ENCODE data around the gene RAB7A. TPM values are rescaled to one million over a fixed set of nuclear protein-coding genes. Genes with fewer than 3 reads are reported as not detected.

Gene RAB7A
- total RNA-seq, 1 experiment from 2014 or later, result 155 TPM

- Histone ChIP-seq H2AK5ac (ENCODE audit: insufficient read length, low read length) (no peak overlapping the region), H4K91ac (ENCODE audit: insufficient read length, low read depth, low read length) (no peak overlapping the region), H3K23ac (ENCODE audit: insufficient read length, low read depth, low read length) (no peak overlapping the region), H3K4me2 (ENCODE audit: insufficient read depth, insufficient read length, low read length) (no peak overlapping the region), H4K8ac (replicated peaks; ENCODE audit: insufficient read length, low read depth, low read length) (no peak overlapping the region), H3K79me2 (ENCODE audit: insufficient read depth, low read length) (peaks cover 16% of the 10 kb centered on the region; the same call in 1 of the 2 replicates), H2BK20ac (ENCODE audit: low read depth, low read length, poor library complexity, severe bottlenecking) (no peak overlapping the region), H3K4me1 (ENCODE audit: insufficient read depth, low read length) (no peaks in the 10 kb centered on the region; the same call in 1 of the 2 replicates), H3T11ph (ENCODE audit: low read length) (no peak overlapping the region), H3K27ac (ENCODE audit: insufficient read length, low read depth, low read length) (no peak overlapping the region), H3K9ac (ENCODE audit: extremely low read depth, insufficient read length, low read length) (no peak overlapping the region), H2AFZ (ENCODE audit: low read length) (no peak overlapping the region), H3K27me3 (ENCODE audit: insufficient read depth, low read length) (no peaks in the 10 kb centered on the region), H2BK12ac (ENCODE audit: insufficient read length, low read depth, low read length) (no peak overlapping the region), H2BK120ac (ENCODE audit: low read depth, low read length, poor library complexity, severe bottlenecking) (no peak overlapping the region), H4K20me1 (ENCODE audit: control insufficient read depth, insufficient read depth, insufficient read length) (no peaks in the 10 kb centered on the region), H3K79me1 (ENCODE audit: insufficient read depth, low read depth, low read length, poor library complexity, severe bottlenecking) (peaks cover 17% of the 10 kb centered on the region), H3K18ac (ENCODE audit: insufficient read length, low read depth, low read length) (no peak overlapping the region), H3K56ac (ENCODE audit: insufficient read length, low read depth, low read length) (no peak overlapping the region), H2BK5ac (ENCODE audit: insufficient read length, low read length) (no peak overlapping the region), H3K4ac (ENCODE audit: low read depth, low read length) (no peak overlapping the region), H2BK15ac (ENCODE audit: low read depth, low read length) (no peak overlapping the region), H3K23me2 (ENCODE audit: insufficient read length, low read depth, low read length, poor library complexity, severe bottlenecking) (no peaks in the 10 kb centered on the region), H3K9me3 (ENCODE audit: control insufficient read depth, low read depth, low read length) (no peaks in the 10 kb centered on the region), H3K14ac (ENCODE audit: insufficient read depth, low read length) (no peak overlapping the region), H4K5ac (ENCODE audit: insufficient read length, low read depth, low read length) (no peak overlapping the region)
- no peak for TF ChIP-seq CTCF (conservative IDR thresholded peaks at IDR 0.05)
- Mint-ChIP-seq H3K9me3 (no peaks in the 10 kb centered on the region), H3K27me3 (ENCODE audit: low read depth) (no peaks in the 10 kb centered on the region), H3K36me3 (ENCODE audit: insufficient read depth in 1 of 3, low read depth in 3 of 3) (no peaks in the 10 kb centered on the region; a peak in 1 of 7 replicates), H3K4me1 (peaks cover 39 to 40% of the 10 kb centered on the region in 2 experiments), H3K27ac (peak overlapping the region in 2 of 3 experiments; percentile 63 to 72; a peak in 3 of 7 replicates), H3K4me3 (peak overlapping the region in 1 of 2 experiments; percentile 1; a peak in 1 of 5 replicates)
- no CpG with 5 or more reads among the region's 5 CpGs for WGBS (ENCODE audit: extremely low coverage, insufficient read length, low lambda C conversion rate)
- DNase-seq, result no peak
These were observed 62.4 kb downstream of the RAB7A start for GRCh38 chr3:128788268-128788869.

All from H9 (cell line).